Measurements from ENCODE around the gene C16orf46. TPM values are rescaled to one million over a fixed set of nuclear protein-coding genes. Genes with fewer than 3 reads are reported as not detected.
A peak's percentile ranks its signal among the peaks of the same experiment; 100 is the strongest.

The C16orf46 gene
- total and polyA plus RNA-seq, 2 of the 13 experiments (the other 11 are each of a cell fraction or from before 2014, with no cell fraction given), result 0.38 to 0.55 TPM

DNA sequence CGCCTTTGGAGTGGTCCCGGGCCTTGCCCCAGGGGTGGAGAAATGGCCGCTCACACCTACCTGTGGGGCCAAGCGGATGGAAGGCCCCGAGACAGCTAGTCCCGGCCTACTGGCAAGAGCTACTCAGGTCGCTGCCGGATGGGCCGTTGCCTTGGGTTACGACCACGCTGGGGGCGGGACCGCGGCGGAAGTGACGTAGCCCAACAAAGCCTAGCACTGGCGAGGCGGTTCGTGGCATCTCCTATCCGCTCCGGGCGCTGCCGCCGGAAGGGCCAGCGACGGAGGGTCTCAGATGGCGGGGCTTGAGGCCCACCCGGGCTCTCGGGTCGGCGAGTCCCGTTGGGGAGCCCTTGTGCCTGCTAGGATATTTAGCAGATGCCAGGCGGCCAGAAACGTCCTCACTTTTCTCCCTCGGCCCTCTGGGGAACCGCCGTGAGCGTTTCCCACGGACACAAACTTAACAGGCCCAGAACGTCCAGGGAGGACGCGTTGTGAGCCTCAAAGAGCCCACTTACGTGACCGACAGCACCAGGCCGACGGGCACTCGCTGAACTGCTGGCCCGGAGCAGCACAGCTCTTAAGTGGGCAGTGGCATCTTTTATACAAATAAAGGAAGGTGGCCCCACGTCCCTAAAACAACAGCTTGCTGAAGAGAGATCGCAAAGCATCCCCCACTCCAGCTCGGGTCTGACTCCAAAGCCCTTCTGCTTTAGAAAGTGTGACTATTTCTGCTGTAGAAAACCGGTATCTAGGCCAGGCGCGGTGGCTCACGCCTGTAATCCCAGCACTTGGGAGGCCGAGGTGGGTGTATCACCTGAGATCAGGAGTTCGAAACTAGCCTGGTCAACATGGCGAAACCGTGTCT lies at the start of gene C16orf46 (continued):
- peak; percentile 99 for TF ChIP-seq HDAC1 (CRISPR knock-in tag; IDR thresholded peaks at IDR 0.05)
- peak; percentile 82; the same call in 1 of the 2 replicates for TF ChIP-seq ZFAT (CRISPR knock-in tag; conservative IDR thresholded peaks at IDR 0.05)
- TF ChIP-seq, protein P1, sequence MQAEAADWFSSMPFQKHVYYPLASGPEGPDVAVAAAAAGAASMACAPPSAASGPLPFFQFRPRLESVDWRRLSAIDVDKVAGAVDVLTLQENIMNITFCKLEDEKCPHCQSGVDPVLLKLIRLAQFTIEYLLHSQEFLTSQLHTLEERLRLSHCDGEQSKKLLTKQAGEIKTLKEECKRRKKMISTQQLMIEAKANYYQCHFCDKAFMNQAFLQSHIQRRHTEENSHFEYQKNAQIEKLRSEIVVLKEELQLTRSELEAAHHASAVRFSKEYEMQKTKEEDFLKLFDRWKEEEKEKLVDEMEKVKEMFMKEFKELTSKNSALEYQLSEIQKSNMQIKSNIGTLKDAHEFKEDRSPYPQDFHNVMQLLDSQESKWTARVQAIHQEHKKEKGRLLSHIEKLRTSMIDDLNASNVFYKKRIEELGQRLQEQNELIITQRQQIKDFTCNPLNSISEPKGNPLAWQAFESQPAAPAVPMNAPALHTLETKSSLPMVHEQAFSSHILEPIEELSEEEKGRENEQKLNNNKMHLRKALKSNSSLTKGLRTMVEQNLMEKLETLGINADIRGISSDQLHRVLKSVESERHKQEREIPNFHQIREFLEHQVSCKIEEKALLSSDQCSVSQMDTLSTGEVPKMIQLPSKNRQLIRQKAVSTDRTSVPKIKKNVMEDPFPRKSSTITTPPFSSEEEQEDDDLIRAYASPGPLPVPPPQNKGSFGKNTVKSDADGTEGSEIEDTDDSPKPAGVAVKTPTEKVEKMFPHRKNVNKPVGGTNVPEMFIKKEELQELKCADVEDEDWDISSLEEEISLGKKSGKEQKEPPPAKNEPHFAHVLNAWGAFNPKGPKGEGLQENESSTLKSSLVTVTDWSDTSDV (CRISPR knock-in tag; IDR thresholded peaks at IDR 0.05), result no peak
- peak; percentile 92; the same call in 1 of the 2 replicates for TF ChIP-seq SALL2 (CRISPR knock-in tag; IDR thresholded peaks at IDR 0.05)
- peak; percentile 77 for TF ChIP-seq YY1 (IDR thresholded peaks at IDR 0.05; ENCODE audit: insufficient read depth, insufficient replicate concordance, low read depth, low read length)
- TF ChIP-seq ATF7 (IDR thresholded peaks at IDR 0.05), result no peak
- peak; percentile 25; the same call in 1 of the 2 replicates for TF ChIP-seq ATF7 (CRISPR knock-in tag; IDR thresholded peaks at IDR 0.05)
- 0 out of 2 replicates have a peak, but pooled peaks have one; percentile 40 for TF ChIP-seq TP53 (CRISPR knock-in tag; conservative IDR thresholded peaks at IDR 0.05)
- TF ChIP-seq HMGXB4 (CRISPR knock-in tag; IDR thresholded peaks at IDR 0.05; ENCODE audit: borderline replicate concordance in 1 of 2, low read depth in 1 of 2), result peak; percentile 76 to 82; a peak in 3 of 4 replicates
- peak; percentile 63; the same call in 1 of the 2 replicates for TF ChIP-seq PRDM15 (CRISPR knock-in tag; IDR thresholded peaks at IDR 0.05)
- peak; percentile 66; the same call in 1 of the 2 replicates for TF ChIP-seq ZNF598 (CRISPR knock-in tag; IDR thresholded peaks at IDR 0.05; ENCODE audit: borderline replicate concordance)
- TF ChIP-seq ZNF460 (CRISPR knock-in tag; IDR thresholded peaks at IDR 0.05; ENCODE audit: borderline replicate concordance), result no peak; the same call in 1 of the 2 replicates
- peak; percentile 45; the same call in 1 of the 2 replicates for TF ChIP-seq ZNF138 (CRISPR knock-in tag; IDR thresholded peaks at IDR 0.05; ENCODE audit: low read depth)
- peak; percentile 26 for TF ChIP-seq ZSCAN25 (CRISPR knock-in tag; IDR thresholded peaks at IDR 0.05)
- TF ChIP-seq SALL1 (CRISPR knock-in tag; IDR thresholded peaks at IDR 0.05), result peak; percentile 87
- peak; percentile 99 for TF ChIP-seq RFX3 (CRISPR knock-in tag; IDR thresholded peaks at IDR 0.05)
- peak; percentile 51 for TF ChIP-seq IKZF4 (CRISPR knock-in tag; IDR thresholded peaks at IDR 0.05; ENCODE audit: borderline replicate concordance, low read depth, not compliant biosample characterization)

All from HepG2 (cell line).